ENCODE measurements around the gene ZFC3H1. TPM values are rescaled to one million over a fixed set of nuclear protein-coding genes. Genes with fewer than 3 reads are reported as not detected.

ZFC3H1 gene
- total and polyA plus RNA-seq, 2 donors from 2014 or later: 11.2 to 42.4 TPM

DNA sequence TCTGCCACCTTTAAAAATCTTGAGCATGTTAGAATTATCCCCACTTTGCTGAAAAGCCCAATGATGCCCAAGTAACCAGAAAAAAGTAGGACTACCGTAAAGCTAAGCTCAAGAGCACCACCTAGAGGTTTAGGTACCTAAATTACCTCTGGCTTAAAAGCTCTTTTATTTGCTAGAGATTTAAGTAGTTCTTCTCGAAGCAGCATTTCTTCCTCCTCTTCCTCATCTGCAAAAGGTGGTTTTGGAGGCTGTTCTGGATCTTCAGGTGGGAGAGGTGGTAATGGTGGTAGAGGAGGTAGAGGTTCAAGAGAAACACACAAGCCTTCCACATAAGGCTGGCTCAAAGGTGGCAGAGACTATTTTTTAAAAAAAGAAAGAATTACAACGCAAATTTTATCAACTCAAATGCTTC is 26.9 kb downstream of the ZFC3H1 start:
- peaks cover 8 to 42% (median 31%) of the 10 kb centered on the region in 3 donors for H3K36me3 ChIP-seq (ENCODE audit: control insufficient read depth in 2 of 3, insufficient read depth in 3 of 3, low read length in 3 of 3)

DNA sequence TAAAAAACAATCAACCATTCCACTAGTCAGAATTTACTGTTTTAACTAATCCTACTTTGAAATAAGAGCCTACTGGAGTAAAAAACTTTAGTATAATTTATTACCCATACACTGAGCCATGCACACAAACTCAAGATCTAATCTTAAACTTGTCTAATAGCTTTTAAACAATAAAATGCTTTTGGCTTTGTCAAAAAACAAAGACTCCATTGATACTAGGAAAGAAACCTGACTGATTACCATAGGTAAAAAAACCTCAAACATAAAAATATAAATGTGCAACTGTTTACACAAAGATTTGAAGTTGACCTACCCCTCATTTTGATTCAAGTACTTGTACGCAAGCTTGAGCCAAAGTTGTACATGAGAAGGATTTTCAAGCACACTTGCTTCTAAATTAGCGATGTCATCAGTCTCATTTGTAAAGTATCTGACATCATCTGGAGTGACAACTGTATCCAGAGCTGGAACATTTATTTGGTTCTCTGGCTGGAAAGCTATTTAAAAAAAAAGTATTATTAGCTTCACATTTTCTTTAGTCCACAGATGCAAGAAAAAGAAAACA is 36.1 kb downstream of the ZFC3H1 start:
- TF ChIP-seq, protein P1, sequence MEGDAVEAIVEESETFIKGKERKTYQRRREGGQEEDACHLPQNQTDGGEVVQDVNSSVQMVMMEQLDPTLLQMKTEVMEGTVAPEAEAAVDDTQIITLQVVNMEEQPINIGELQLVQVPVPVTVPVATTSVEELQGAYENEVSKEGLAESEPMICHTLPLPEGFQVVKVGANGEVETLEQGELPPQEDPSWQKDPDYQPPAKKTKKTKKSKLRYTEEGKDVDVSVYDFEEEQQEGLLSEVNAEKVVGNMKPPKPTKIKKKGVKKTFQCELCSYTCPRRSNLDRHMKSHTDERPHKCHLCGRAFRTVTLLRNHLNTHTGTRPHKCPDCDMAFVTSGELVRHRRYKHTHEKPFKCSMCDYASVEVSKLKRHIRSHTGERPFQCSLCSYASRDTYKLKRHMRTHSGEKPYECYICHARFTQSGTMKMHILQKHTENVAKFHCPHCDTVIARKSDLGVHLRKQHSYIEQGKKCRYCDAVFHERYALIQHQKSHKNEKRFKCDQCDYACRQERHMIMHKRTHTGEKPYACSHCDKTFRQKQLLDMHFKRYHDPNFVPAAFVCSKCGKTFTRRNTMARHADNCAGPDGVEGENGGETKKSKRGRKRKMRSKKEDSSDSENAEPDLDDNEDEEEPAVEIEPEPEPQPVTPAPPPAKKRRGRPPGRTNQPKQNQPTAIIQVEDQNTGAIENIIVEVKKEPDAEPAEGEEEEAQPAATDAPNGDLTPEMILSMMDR (IDR thresholded peaks at IDR 0.05; ENCODE audit: borderline replicate concordance, extremely low read depth, insufficient read depth): no peak
- Histone ChIP-seq H3K9ac (ENCODE audit: low read length in 3 of 3) (no peak overlapping the region), H3K9me3 (ENCODE audit: control insufficient read depth in 2 of 3, insufficient read depth in 1 of 3, low read length in 3 of 3) (no peaks in the 10 kb centered on the region), H3K4me3 (ENCODE audit: low read length in 3 of 3) (no peak overlapping the region), H3K4me1 (ENCODE audit: control insufficient read depth in 2 of 3, insufficient read depth in 2 of 3, low read depth in 1 of 3, low read length in 3 of 3) (no peaks in the 10 kb centered on the region), H3K36me3 (ENCODE audit: control insufficient read depth in 2 of 3, insufficient read depth in 3 of 3, low read length in 3 of 3) (peaks cover 10 to 61% (median 31%) of the 10 kb centered on the region in 3 donors), H3K27ac (ENCODE audit: low read depth in 2 of 2, low read length in 2 of 2) (no peak overlapping the region), H3K27me3 (ENCODE audit: control insufficient read depth, insufficient read depth, low read length) (no peaks in the 10 kb centered on the region)
- FAIRE-seq (no peak), DNase-seq (peak in 2 of 5 donors; percentile 31 to 57)
- intact Hi-C loops (cut with DNase I): no loop called here

More for the DNA sequence above, 26.9 kb downstream of the ZFC3H1 start:
- no peak for FAIRE-seq
- no peak overlapping the region for H3K4me3 ChIP-seq (ENCODE audit: low read length in 3 of 3)
- intact Hi-C loops (cut with DNase I): no loop called here
- peak in 3 of 5 donors; percentile 9 to 82 (median 67) for DNase-seq
- no peak overlapping the region for H3K27ac ChIP-seq (ENCODE audit: low read depth in 2 of 2, low read length in 2 of 2)
- H3K9me3 ChIP-seq (ENCODE audit: control insufficient read depth in 2 of 3, insufficient read depth in 1 of 3, low read length in 3 of 3): no peaks in the 10 kb centered on the region
- no peaks in the 10 kb centered on the region for H3K27me3 ChIP-seq (ENCODE audit: control insufficient read depth, insufficient read depth, low read length)
- TF ChIP-seq, protein P1 (IDR thresholded peaks at IDR 0.05; ENCODE audit: borderline replicate concordance, extremely low read depth, insufficient read depth): peak; percentile 46
- no peaks in the 10 kb centered on the region for H3K4me1 ChIP-seq (ENCODE audit: control insufficient read depth in 2 of 3, insufficient read depth in 2 of 3, low read depth in 1 of 3, low read length in 3 of 3)
- no peak overlapping the region for H3K9ac ChIP-seq (ENCODE audit: low read length in 3 of 3)

DNA sequence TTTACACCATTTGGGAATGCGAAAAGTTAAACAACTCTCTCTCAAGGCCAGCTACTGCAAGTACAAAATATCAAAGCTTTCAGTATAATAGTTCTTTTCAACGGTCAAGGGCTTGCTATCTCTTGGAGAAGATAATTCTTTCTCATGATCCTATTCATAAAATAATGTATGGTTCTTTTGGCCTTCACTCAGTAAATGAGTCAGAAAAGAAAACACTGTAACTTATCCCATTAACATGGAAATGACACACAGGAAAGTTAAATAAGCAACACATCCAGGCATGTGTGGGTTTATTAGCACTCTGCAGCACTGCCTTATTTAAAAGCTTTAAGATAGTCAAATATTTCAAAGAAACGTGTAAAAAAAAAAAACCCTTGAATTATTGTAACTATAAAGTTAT is 36.9 kb downstream of the ZFC3H1 start:
- DNase-seq: no peak
- no peaks in the 10 kb centered on the region for H3K9me3 ChIP-seq (ENCODE audit: control insufficient read depth in 2 of 3, insufficient read depth in 1 of 3, low read length in 3 of 3)
- no peak for FAIRE-seq
- no peaks in the 10 kb centered on the region for H3K27me3 ChIP-seq (ENCODE audit: control insufficient read depth, insufficient read depth, low read length)
- no peak overlapping the region for H3K27ac ChIP-seq (ENCODE audit: low read depth in 2 of 2, low read length in 2 of 2)
- TF ChIP-seq, protein P1 (IDR thresholded peaks at IDR 0.05; ENCODE audit: borderline replicate concordance, extremely low read depth, insufficient read depth): no peak
- H3K4me3 ChIP-seq (ENCODE audit: low read length in 3 of 3): no peak overlapping the region
- intact Hi-C loops (cut with DNase I): no loop called here
- H3K36me3 ChIP-seq (ENCODE audit: control insufficient read depth in 2 of 3, insufficient read depth in 3 of 3, low read length in 3 of 3): peaks cover 8 to 59% (median 25%) of the 10 kb centered on the region in 3 donors
- H3K4me1 ChIP-seq (ENCODE audit: control insufficient read depth in 2 of 3, insufficient read depth in 2 of 3, low read depth in 1 of 3, low read length in 3 of 3): no peaks in the 10 kb centered on the region
- no peak overlapping the region for H3K9ac ChIP-seq (ENCODE audit: low read length in 3 of 3)

DNA sequence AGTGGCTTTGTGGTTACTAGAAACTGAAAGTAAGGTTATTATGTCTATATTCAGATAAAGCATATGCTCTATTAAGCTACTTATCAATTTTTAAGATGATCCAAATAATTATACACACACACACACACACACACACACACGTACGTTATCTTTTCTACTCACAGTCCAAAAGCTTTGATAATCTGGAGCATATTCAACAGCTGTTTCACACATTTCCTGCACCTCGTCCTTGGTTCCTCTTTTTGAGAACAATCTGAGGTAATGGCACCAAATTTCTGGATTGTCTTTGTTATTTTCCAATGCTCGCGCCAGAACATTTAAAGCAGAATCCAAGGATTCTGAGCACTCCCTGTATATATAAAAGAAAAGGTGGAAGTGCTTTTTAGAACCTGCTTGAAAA is 37.5 kb downstream of the ZFC3H1 start:
- DNase-seq (no peak), FAIRE-seq (no peak)
- TF ChIP-seq, protein P1 (IDR thresholded peaks at IDR 0.05; ENCODE audit: borderline replicate concordance, extremely low read depth, insufficient read depth): no peak
- H3K36me3 ChIP-seq (ENCODE audit: control insufficient read depth in 2 of 3, insufficient read depth in 3 of 3, low read length in 3 of 3): peaks cover 8 to 52% (median 25%) of the 10 kb centered on the region in 3 donors
- intact Hi-C loops (cut with DNase I): no loop called here
- no peak overlapping the region for H3K9ac ChIP-seq (ENCODE audit: low read length in 3 of 3)
- no peak overlapping the region for H3K27ac ChIP-seq (ENCODE audit: low read depth in 2 of 2, low read length in 2 of 2)
- H3K4me1 ChIP-seq (ENCODE audit: control insufficient read depth in 2 of 3, insufficient read depth in 2 of 3, low read depth in 1 of 3, low read length in 3 of 3): no peaks in the 10 kb centered on the region
- H3K27me3 ChIP-seq (ENCODE audit: control insufficient read depth, insufficient read depth, low read length): no peaks in the 10 kb centered on the region
- no peaks in the 10 kb centered on the region for H3K9me3 ChIP-seq (ENCODE audit: control insufficient read depth in 2 of 3, insufficient read depth in 1 of 3, low read length in 3 of 3)
- no peak overlapping the region for H3K4me3 ChIP-seq (ENCODE audit: low read length in 3 of 3)
